Urinary bladder (tissue), 4 donors: Measurements from ENCODE around the gene DCAF6. TPM values are rescaled to one million over a fixed set of nuclear protein-coding genes. Genes with fewer than 3 reads are reported as not detected.
"Not testable (repeated sequence)": the region's sequence is repeated elsewhere in the genome, so short reads cannot be mapped to it uniquely, and the experiment has no call there.

Experiments used
- DNase-seq: peaks from one replicate; pipeline ENCODE4 v3.0.0-alpha.2; 2015; ENCODE audit errors: extremely low spot score
- H3K27ac ChIP-seq: one replicate; pipeline ENCODE4 v1.5.1; 2013; ENCODE audit warnings: low read depth, mild to moderate bottlenecking, moderate library complexity
- H3K36me3 ChIP-seq: one replicate; pipeline ENCODE4 v1.6.1; 2013; ENCODE audit warnings: mild to moderate bottlenecking, moderate library complexity; ENCODE audit not compliant: insufficient read depth
- H3K4me1 ChIP-seq: one replicate; pipeline ENCODE4 v1.6.1; 2013; ENCODE audit warnings: mild to moderate bottlenecking, moderate library complexity; ENCODE audit not compliant: insufficient read depth
- H3K4me3 ChIP-seq: one replicate; pipeline ENCODE4 v1.5.1; 2013; ENCODE audit warnings: low read depth, low read length
- WGBS: extraction: QIAGEN DNeasy Blood & Tissue Kit; methylation state at CpG from one replicate; pipeline ENCODE4 v1.1.7; 2013; 5-methylcytosine and 5-hydroxymethylcytosine counted together
- polyA plus RNA-seq: library from polyadenylated mRNA; stranded (reverse); fragments of 200-250 nt; gene quantifications from one replicate; pipeline ENCODE4 v1.2.3, GENCODE V29; 2013
- total RNA-seq: library from RNA; depleted of rRNA; stranded (reverse); fragments of >200 nt; gene quantifications from one replicate; pipeline ENCODE4 v1.2.3, GENCODE V29; 2014
- donor health status: healthy with polysubstance abuse.
- donor health status: healthy.

Gene DCAF6
- total and polyA plus RNA-seq, 2 donors: 39.3 to 114 TPM

GRCh38 chr1:168042362-168042761, 105.9 kb downstream of the DCAF6 start:
- Histone ChIP-seq H3K27ac (no peak overlapping the region), H3K4me1 (no peaks in the 10 kb centered on the region), H3K36me3 (no peaks in the 10 kb centered on the region), H3K4me3 (no peak overlapping the region)
- WGBS: 97% methylated on average over 2 of the region's 2 CpGs
- no peak for DNase-seq

- Histone ChIP-seq H3K4me3 (no peak overlapping the region), H3K36me3 (no peaks in the 10 kb centered on the region), H3K27ac (no peak overlapping the region), H3K4me1 (no peaks in the 10 kb centered on the region)
- no peak for DNase-seq
- WGBS: 87% methylated on average over 1 of the region's 1 CpG
Measured at GRCh38 chr1:168045311-168045710, 108.8 kb downstream of the DCAF6 start.

- no peak overlapping the region for H3K27ac ChIP-seq
- 46% methylated on average over 1 of the region's 1 CpG for WGBS
Measured at GRCh38 chr1:168050307-168050706, 113.8 kb downstream of the DCAF6 start.

DNA sequence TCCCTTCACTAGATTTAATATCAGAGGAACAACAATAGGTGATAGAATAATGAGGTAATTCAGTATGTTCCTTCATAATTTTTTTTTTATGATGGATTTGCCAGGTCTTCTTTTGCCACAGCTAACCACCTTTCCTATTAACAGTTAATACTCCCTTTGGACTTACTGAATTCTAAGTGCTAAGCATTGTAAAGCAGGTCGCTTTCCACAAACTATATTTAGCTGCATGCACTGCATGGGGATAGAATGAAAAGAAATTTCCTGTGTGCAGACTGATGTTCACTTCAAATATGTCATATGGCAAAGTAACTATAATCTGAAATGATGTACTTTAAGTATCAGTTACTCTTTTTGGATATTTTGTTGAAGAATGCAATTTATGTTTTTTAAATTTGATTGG, 114.4 kb downstream of the DCAF6 start:
- DNase-seq: no peak
- H3K36me3 ChIP-seq: peaks cover 2% of the 10 kb centered on the region
- 56% methylated on average over 1 of the region's 1 CpG for WGBS
- no peak overlapping the region for H3K4me3 ChIP-seq
- no peaks in the 10 kb centered on the region for H3K4me1 ChIP-seq
- no peak overlapping the region for H3K27ac ChIP-seq

More at GRCh38 chr1:168050307-168050706, 113.8 kb downstream of the DCAF6 start:
- H3K4me1 ChIP-seq: no peaks in the 10 kb centered on the region
- H3K36me3 ChIP-seq: peaks cover 2% of the 10 kb centered on the region
- no peak overlapping the region for H3K4me3 ChIP-seq
- DNase-seq: no peak

DNA sequence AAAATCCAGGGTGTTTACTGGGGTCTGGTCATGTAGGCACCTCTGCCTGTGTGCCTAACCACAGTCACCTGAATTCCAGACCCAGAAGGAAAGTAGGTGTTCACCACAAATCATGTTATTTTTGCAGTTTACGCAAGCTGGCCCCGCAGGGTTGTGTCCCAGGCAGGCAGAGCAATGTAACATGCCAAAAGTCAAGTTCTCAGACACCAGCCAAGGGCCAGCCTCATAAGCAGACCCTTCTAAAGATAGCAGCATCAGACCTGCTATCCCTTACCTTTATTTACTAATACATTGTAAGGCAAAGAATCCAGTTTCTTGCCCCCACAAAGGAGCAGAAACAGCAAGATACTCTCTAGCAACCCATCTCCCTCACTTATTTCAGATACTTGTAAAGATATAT, 117.2 kb downstream of the DCAF6 start:
- Histone ChIP-seq H3K36me3 (peaks cover 2% of the 10 kb centered on the region), H3K4me1 (no peaks in the 10 kb centered on the region), H3K4me3 (no peak overlapping the region), H3K27ac (no peak overlapping the region)
- 93% methylated on average over 2 of the region's 2 CpGs for WGBS
- DNase-seq: no peak

DNA sequence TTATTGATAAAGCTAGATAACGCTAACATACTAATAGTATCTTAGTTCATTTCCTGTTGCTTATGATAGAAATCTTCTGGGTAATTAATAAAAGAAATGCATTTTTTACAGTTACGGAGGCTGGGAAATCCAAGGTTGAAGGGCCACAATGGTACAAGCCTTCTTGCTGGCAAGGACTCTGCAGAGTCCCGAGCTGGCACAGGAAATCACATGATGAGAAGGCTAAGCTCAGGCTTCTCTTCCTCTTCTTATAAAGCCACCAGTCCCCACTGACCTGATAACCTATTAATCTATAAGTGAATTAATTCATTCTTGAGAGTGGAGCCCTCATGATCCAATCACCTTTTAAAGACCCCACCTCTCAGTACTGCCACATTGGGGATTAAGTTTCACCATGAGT, 117.6 kb downstream of the DCAF6 start:
- no peak overlapping the region for H3K4me3 ChIP-seq
- 78% methylated on average over 3 of the region's 3 CpGs for WGBS

DNA sequence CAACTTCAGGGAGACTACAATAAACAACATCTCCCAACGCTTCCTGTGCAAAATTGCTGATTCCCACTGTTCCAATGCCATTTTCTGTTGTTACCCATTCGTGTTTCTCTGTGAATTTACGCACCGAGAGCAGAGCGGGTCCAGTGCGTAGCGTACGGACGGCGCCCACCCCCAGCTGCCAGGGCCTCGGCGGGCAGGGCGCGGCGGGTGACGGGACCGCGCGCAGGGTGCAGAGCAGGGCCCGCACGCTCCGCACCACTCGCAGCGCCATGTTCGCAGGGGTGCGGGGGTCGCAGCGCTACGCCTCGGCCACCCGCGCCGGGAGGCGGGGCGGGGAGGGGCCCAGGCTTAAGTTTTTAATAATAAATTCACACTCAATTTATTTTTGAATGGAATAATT, 119.7 kb downstream of the DCAF6 start:
- H3K36me3 ChIP-seq, H3K4me3 ChIP-seq: not testable (repeated sequence)
- WGBS: 62% methylated on average over 26 of the region's 35 CpGs

More for the DNA sequence above, 117.6 kb downstream of the DCAF6 start:
- Histone ChIP-seq H3K27ac (no peak overlapping the region), H3K4me1 (no peaks in the 10 kb centered on the region), H3K36me3 (peaks cover 2% of the 10 kb centered on the region)
- no peak for DNase-seq

DNA sequence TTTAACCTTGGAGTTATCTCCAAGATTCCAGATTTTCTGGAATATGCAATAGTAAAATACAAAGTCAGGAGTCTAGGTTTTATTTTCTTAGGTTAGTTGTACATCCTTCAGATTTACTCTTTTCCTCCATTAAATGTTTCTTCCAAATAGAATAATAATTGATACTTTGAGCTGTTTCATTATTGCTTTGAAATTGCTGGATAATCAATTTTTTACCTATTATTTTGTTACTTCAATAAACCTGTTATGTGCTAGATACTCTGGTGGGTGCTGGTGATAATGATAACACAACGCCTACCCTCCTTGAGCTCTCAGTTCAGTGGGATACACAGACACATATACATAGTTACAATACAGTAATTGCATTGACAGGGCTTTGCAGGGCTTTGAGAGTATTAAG, 120.9 kb downstream of the DCAF6 start:
- no peak overlapping the region for H3K4me3 ChIP-seq
- 88% methylated on average over 1 of the region's 1 CpG for WGBS
- peaks cover 2% of the 10 kb centered on the region for H3K36me3 ChIP-seq
- H3K4me1 ChIP-seq: no peaks in the 10 kb centered on the region
- no peak overlapping the region for H3K27ac ChIP-seq
- DNase-seq: no peak

More for the DNA sequence above, 119.7 kb downstream of the DCAF6 start:
- not testable (repeated sequence) for H3K27ac ChIP-seq, H3K4me1 ChIP-seq, DNase-seq

DNA sequence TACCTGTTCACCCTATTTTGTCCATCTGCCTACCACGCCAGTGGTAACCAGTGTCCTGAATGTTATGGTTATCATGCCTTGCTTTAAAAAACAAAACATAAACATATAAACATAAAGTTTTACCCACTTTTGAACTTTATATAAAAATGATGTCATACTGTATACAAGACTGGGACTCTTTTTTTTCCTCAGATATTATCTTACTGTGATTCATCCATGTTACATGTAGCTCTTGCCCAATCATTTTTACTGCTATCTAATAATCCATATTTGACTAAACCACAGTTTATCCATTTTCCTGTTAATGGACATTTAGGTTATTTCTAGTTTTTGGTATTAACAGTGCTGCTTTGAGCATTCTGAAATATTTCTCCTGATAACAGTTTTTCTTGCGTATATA, 121.4 kb downstream of the DCAF6 start:
- no peak overlapping the region for H3K4me3 ChIP-seq
- 95% methylated on average over 2 of the region's 2 CpGs for WGBS
- H3K36me3 ChIP-seq: no peaks in the 10 kb centered on the region
- H3K4me1 ChIP-seq: no peaks in the 10 kb centered on the region
- no peak overlapping the region for H3K27ac ChIP-seq
- no peak for DNase-seq

- H3K36me3 ChIP-seq: peaks cover 2% of the 10 kb centered on the region
- H3K4me3 ChIP-seq: no peak overlapping the region
- DNase-seq: no peak
- WGBS: 96% methylated on average over 1 of the region's 1 CpG
- no peaks in the 10 kb centered on the region for H3K4me1 ChIP-seq
- no peak overlapping the region for H3K27ac ChIP-seq
Measured at GRCh38 chr1:168064216-168064615, 127.7 kb downstream of the DCAF6 start.

GRCh38 chr1:168065506-168065905, 129.0 kb downstream of the DCAF6 start:
- H3K4me1 ChIP-seq: no peaks in the 10 kb centered on the region
- H3K27ac ChIP-seq: no peak overlapping the region
- H3K4me3 ChIP-seq: no peak overlapping the region
- WGBS: 78% methylated on average over 3 of the region's 3 CpGs
- no peak for DNase-seq
- H3K36me3 ChIP-seq: peaks cover 2% of the 10 kb centered on the region

DNA sequence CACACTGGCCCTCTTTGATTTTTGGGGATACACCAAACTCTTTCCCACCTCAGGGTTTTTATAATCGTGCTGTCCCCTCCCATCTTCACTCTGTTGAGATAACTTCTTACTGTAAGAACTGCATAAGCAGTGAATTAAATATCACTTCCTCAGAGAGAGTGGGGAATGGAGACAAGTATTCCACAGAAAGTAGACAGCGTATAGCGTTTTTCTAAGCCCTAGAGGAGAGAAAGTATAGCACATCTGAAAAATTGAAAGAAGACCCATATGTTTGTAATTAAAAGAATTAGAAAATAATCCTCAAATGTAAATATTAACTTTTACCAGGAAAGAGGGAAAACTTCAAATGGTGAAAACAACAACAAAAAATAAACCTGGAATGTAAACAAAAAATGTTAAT, 132.9 kb downstream of the DCAF6 start:
- H3K4me3 ChIP-seq: no peak overlapping the region
- H3K4me1 ChIP-seq: no peaks in the 10 kb centered on the region
- 64% methylated on average over 3 of the region's 3 CpGs for WGBS
- H3K27ac ChIP-seq: no peak overlapping the region
- H3K36me3 ChIP-seq: peaks cover 10% of the 10 kb centered on the region
- DNase-seq: no peak

DNA sequence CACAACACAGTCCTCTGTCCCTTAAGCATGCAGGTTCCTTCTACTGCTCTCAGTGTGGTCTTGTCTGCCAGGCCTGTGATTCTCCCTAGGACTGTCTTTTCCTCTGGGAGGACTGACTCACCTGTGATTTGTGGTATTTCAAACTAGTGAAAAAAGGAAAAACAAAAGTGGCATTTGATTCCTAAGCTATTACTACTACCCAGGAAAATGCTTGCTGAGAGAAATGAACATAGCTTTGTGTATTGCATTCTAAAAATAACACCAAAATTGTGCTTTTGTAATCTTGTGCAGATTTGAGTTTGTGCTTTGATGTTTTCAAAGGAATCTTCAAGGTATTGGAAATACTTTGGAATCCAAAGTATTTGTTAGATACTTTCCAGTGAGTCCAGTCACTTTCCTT, 143.3 kb downstream of the DCAF6 start:
- Histone ChIP-seq H3K27ac (no peak overlapping the region), H3K36me3 (no peaks in the 10 kb centered on the region), H3K4me3 (no peak overlapping the region), H3K4me1 (no peaks in the 10 kb centered on the region)
- DNase-seq: no peak

DNA sequence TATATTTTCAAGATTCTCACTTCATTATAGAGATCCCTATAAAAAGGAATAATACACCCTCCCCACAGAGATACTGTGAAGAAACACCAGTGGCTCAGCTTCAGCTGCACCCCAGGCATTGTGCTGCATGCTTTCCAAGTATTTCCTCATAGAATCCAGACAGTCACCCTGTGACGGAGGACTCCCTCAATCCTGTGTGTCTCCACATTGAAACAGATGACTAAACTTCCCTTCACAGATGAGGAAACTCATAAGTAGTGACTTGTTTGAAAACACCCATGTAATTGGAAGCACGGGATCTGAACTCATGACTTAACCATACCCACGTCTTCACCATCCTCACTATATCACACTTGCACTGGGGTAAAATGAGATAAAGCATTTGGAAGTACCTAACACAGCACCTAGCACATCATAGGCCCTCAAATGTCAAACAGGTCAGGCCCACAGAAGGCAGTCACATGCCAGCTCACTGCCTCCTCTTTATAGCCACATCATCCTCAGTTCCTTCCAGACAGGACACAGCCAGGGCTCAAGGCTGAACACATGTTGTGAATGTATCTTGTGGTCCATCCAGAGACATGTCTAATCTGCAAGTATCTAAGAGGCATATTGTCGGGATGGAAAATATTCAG, 145.0 kb downstream of the DCAF6 start:
- Histone ChIP-seq H3K36me3 (no peaks in the 10 kb centered on the region), H3K4me3 (no peak overlapping the region), H3K4me1 (no peaks in the 10 kb centered on the region), H3K27ac (no peak overlapping the region)
- no peak for DNase-seq
- WGBS: 67% methylated on average over 4 of the region's 4 CpGs
